MM.1S (cell line): ENCODE data around the gene PTPDC1.

Experiments
- DNase-seq: peaks from one replicate; pipeline ENCODE4 v3.0.0-alpha.2; 2015
- H2AFZ ChIP-seq: fragments of 300-600 bp; sonication (generic); 2 replicates; pipeline ENCODE4 v1.6.0; 2016; ENCODE audit warnings: antibody characterized with exemption, low read length
- H3F3A ChIP-seq: fragments of 300-600 bp; sonication (generic); 2 replicates; pipeline ENCODE4 v1.6.1; 2016; ENCODE audit warnings: mild to moderate bottlenecking, antibody characterized with exemption, low read length, moderate library complexity, mixed read lengths; ENCODE audit not compliant: insufficient read depth
- H3K27ac ChIP-seq: fragments of 300-600 bp; sonication (generic); 2 replicates; pipeline ENCODE4 v1.5.1; 2016; ENCODE audit warnings: mild to moderate bottlenecking, low read length
- H3K27me3 ChIP-seq: fragments of 300-600 bp; sonication (generic); replicated peaks from 2 replicates; pipeline ENCODE4 v1.6.0; 2016; ENCODE audit warnings: low read length; ENCODE audit not compliant: insufficient read depth
- H3K36me3 ChIP-seq: fragments of 300-600 bp; sonication (generic); replicated peaks from 2 replicates; pipeline ENCODE4 v1.6.1; 2016; ENCODE audit warnings: mild to moderate bottlenecking, low read length, mixed read lengths; ENCODE audit not compliant: insufficient read depth
- H3K4me1 ChIP-seq: fragments of 300-600 bp; sonication (generic); 2 replicates; pipeline ENCODE4 v1.6.1; 2016; ENCODE audit warnings: low read length, mixed read lengths
- H3K4me2 ChIP-seq: fragments of 300-600 bp; sonication (generic); 2 replicates; pipeline ENCODE4 v1.6.0; 2016; ENCODE audit warnings: low read depth, low read length
- H3K4me3 ChIP-seq: fragments of 300-600 bp; sonication (generic); 2 replicates; pipeline ENCODE4 v1.5.1; 2016; ENCODE audit warnings: low read length, mixed read lengths
- H3K79me2 ChIP-seq: fragments of 300-600 bp; sonication (generic); 2 replicates; pipeline ENCODE4 v1.6.1; 2016; ENCODE audit warnings: mixed run types, low read length, mixed read lengths
- H3K9ac ChIP-seq: fragments of 300-600 bp; sonication (generic); 2 replicates; pipeline ENCODE4 v1.6.1; 2016; ENCODE audit warnings: low read length, mixed read lengths
- H3K9me2 ChIP-seq: fragments of 300-600 bp; sonication (generic); replicated peaks from 2 replicates; pipeline ENCODE4 v1.6.1; 2016; ENCODE audit warnings: mild to moderate bottlenecking, low read length, mixed read lengths; ENCODE audit not compliant: insufficient read depth
- H3K9me3 ChIP-seq: fragments of 300-600 bp; sonication (generic); replicated peaks from 2 replicates; pipeline ENCODE4 v1.6.1; 2016; ENCODE audit warnings: mild to moderate bottlenecking, low read length, mixed read lengths; ENCODE audit not compliant: insufficient read depth
- H4K20me1 ChIP-seq: fragments of 300-600 bp; sonication (generic); 2 replicates; pipeline ENCODE4 v1.6.1; 2016; ENCODE audit warnings: mild to moderate bottlenecking, low read length, moderate library complexity, mixed read lengths; ENCODE audit not compliant: insufficient read depth
- EZH2 ChIP-seq: fragments of 300-600 bp; sonication (generic); optimal IDR thresholded peaks from 2 replicates; pipeline ENCODE3; 2017; ENCODE audit warnings: low read depth, mild to moderate bottlenecking, antibody characterized with exemption, low read length, mixed read lengths
- EZH2phosphoT487 ChIP-seq: fragments of 300-600 bp; sonication (generic); IDR thresholded peaks from 2 replicates; pipeline ENCODE4 v1.6.1; 2018; ENCODE audit warnings: antibody characterized with exemption, low read length
- TF ChIP-seq, protein P1 (sequence below): fragments of 300-600 bp; sonication (generic); IDR thresholded peaks from 2 replicates; pipeline ENCODE4 v1.5.1; 2016; ENCODE audit warnings: antibody characterized with exemption, low read length, mixed read lengths

The PTPDC1 gene

GRCh38 chr9:94096819-94097577 is 12.7 kb downstream of the PTPDC1 start:
- Histone ChIP-seq H3K4me3 (no peak overlapping the region), H3K9me2 (no peaks in the 10 kb centered on the region), H4K20me1 (no peaks in the 10 kb centered on the region), H3K9me3 (no peaks in the 10 kb centered on the region), H3K36me3 (no peaks in the 10 kb centered on the region), H3K27ac (no peak overlapping the region), H3K27me3 (no peaks in the 10 kb centered on the region), H3K9ac (no peak overlapping the region), H2AFZ (no peak overlapping the region), H3K4me1 (no peaks in the 10 kb centered on the region), H3K79me2 (no peaks in the 10 kb centered on the region), H3F3A (no peaks in the 10 kb centered on the region), H3K4me2 (no peak overlapping the region)
- TF ChIP-seq, protein P1, sequence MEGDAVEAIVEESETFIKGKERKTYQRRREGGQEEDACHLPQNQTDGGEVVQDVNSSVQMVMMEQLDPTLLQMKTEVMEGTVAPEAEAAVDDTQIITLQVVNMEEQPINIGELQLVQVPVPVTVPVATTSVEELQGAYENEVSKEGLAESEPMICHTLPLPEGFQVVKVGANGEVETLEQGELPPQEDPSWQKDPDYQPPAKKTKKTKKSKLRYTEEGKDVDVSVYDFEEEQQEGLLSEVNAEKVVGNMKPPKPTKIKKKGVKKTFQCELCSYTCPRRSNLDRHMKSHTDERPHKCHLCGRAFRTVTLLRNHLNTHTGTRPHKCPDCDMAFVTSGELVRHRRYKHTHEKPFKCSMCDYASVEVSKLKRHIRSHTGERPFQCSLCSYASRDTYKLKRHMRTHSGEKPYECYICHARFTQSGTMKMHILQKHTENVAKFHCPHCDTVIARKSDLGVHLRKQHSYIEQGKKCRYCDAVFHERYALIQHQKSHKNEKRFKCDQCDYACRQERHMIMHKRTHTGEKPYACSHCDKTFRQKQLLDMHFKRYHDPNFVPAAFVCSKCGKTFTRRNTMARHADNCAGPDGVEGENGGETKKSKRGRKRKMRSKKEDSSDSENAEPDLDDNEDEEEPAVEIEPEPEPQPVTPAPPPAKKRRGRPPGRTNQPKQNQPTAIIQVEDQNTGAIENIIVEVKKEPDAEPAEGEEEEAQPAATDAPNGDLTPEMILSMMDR: no peak
- TF ChIP-seq EZH2phosphoT487 (no peak), EZH2 (no peak)
- DNase-seq: no peak

DNA sequence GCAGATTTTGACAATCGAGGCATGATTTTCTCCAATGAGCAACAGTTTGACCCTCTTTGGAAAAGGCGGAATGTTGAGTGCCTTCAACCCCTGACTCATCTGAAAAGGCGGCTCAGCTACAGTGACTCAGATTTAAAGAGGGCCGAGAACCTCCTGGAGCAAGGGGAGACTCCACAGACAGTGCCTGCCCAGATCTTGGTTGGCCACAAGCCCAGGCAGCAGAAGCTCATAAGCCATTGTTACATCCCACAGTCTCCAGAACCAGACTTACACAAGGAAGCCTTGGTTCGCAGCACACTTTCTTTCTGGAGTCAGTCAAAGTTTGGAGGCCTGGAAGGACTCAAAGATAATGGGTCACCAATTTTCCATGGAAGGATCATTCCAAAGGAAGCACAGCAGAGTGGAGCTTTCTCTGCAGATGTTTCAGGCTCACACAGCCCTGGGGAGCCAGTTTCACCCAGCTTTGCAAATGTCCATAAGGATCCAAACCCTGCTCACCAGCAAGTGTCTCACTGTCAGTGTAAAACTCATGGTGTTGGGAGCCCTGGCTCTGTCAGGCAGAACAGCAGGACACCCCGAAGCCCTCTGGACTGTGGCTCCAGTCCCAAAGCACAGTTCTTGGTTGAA is 13.6 kb downstream of the PTPDC1 start:
- Histone ChIP-seq H3K9ac (no peak overlapping the region), H2AFZ (no peak overlapping the region)
- no peak for DNase-seq

DNA sequence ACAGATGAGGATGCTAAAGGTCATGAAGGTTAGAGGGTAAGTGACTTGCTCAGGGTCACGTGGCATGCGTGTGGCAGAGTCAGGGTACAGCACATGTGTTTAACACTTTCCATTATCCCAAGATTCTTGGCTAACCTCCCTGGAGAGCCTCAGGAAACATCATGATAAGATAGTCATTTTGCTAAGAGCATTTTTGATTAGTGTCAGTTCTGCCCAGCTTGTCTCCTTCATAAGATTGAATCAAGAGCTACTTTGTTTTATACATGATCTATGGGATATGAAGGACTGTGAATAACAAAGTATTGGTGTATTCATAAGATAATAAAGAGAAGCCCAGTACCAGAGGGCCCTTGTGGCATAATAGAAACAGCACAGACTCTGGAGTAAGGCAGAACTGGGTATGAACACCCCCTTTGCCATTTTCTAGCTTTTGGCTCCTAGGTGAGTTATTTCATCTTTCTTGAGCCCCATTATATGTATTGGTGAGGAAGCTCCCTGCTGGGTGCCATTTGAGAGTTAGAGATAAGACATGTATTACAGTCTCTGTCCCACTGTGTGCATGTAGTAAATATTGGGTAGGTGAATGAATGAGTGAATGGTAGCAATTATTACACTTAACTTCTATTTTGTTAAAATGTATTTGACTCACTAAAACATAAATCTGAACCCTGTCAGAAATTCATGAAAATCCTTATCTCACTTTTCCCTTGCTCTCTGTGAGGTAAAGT is 16.1 kb downstream of the PTPDC1 start:
- TF ChIP-seq EZH2 (no peak), EZH2phosphoT487 (no peak)
- TF ChIP-seq, protein P1: no peak
- no peak for DNase-seq
- Histone ChIP-seq H3K9ac (no peak overlapping the region), H3K4me1 (no peaks in the 10 kb centered on the region), H4K20me1 (no peaks in the 10 kb centered on the region), H3K27ac (no peak overlapping the region), H3F3A (no peaks in the 10 kb centered on the region), H3K4me2 (no peak overlapping the region), H3K9me2 (no peaks in the 10 kb centered on the region), H3K9me3 (no peaks in the 10 kb centered on the region), H3K36me3 (no peaks in the 10 kb centered on the region), H3K27me3 (no peaks in the 10 kb centered on the region), H3K4me3 (no peak overlapping the region), H3K79me2 (no peaks in the 10 kb centered on the region), H2AFZ (no peak overlapping the region)

More for the DNA sequence above, 13.6 kb downstream of the PTPDC1 start:
- Histone ChIP-seq H3K4me2 (no peak overlapping the region), H3K4me1 (no peaks in the 10 kb centered on the region), H3K4me3 (no peak overlapping the region), H3K27ac (no peak overlapping the region), H3K79me2 (no peaks in the 10 kb centered on the region), H3K27me3 (no peaks in the 10 kb centered on the region), H4K20me1 (no peaks in the 10 kb centered on the region), H3F3A (no peaks in the 10 kb centered on the region), H3K9me2 (no peaks in the 10 kb centered on the region), H3K36me3 (no peaks in the 10 kb centered on the region), H3K9me3 (no peaks in the 10 kb centered on the region)
- TF ChIP-seq EZH2: no peak
- TF ChIP-seq EZH2phosphoT487: no peak
- TF ChIP-seq, protein P1: no peak
